ENCODE results near the gene IDUA. TPM values are rescaled to one million over a fixed set of nuclear protein-coding genes. Genes with fewer than 3 reads are reported as not detected.

IDUA gene
- total and polyA plus RNA-seq, 10 of the 15 experiments (the other 5 are each of a cell fraction or from before 2014, with no cell fraction given) = 0.05 to 7.6 (median 1.4) TPM; not detected in 1

DNA sequence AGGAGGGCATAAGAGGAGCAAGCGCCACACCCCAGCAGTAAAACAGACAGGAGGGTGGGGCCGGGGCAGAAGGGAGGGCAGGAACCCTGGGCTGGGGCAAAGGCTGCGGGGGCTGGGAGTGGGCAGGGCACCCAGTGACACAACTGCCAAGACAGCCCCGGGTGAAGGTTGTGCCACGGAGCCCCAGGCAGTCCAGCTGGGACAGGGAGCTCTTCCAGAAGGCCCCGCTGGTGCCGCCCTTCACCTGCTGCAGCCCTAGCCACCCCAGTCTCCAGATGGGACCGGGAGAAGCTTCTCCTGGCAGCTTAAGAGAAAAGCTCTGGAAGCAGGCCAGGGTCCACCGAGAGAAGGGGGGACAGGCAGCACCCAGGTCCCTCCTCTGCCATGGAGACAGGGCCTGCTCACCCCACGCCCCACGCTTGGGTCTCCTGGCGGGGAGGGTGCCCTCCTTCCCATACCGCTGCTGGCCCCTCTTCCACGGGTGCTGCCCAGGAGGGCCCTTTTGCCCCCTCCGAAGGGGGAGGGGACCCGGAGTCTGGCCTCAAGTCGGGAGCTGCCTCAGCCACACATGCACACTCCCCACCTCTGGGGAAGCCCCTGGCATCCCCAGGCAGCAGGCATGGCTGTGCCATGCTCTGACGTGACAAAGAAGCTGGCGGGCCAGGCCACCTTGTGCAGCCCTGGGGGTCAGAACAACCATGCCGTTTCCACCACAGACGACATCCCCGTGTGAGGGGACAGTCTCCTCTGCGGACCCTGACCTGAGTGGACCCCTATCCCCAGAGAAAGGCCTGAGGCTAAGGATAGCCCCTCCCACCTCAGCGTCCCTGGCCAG, 15.0 kb upstream of the IDUA start (continued):
- TF ChIP-seq ZNF592 (IDR thresholded peaks at IDR 0.05) (no peak), GATAD2B (conservative IDR thresholded peaks at IDR 0.05; ENCODE audit: low read depth) (no peak), MXI1 (IDR thresholded peaks at IDR 0.05; ENCODE audit: low read depth, low read length) (no peak), SMAD5 (IDR thresholded peaks at IDR 0.05; ENCODE audit: low read depth) (no peak), BACH1 (IDR thresholded peaks at IDR 0.05; ENCODE audit: borderline replicate concordance) (no peak), NFIC (IDR thresholded peaks at IDR 0.05; ENCODE audit: low read depth, low read length) (no peak), POLR2A (IDR thresholded peaks at IDR 0.05; ENCODE audit: low read depth, low read length) (no peak), FOXK2 (IDR thresholded peaks at IDR 0.05) (no peak), CBFB (IDR thresholded peaks at IDR 0.05; ENCODE audit: low read depth) (no peak), EGR1 (IDR thresholded peaks at IDR 0.05; ENCODE audit: borderline replicate concordance in 1 of 2, low read depth in 2 of 2, low read length in 2 of 2) (no peak), MLLT1 (IDR thresholded peaks at IDR 0.05) (no peak), NBN (IDR thresholded peaks at IDR 0.05) (no peak), HSF1 (IDR thresholded peaks at IDR 0.05; ENCODE audit: low read depth, low read length) (no peak)

All from GM12878 (cell line).